ENCODE measurements around the gene TASOR. TPM values are rescaled to one million over a fixed set of nuclear protein-coding genes. Genes with fewer than 3 reads are reported as not detected.
"Not testable (repeated sequence)": the region's sequence is repeated elsewhere in the genome, so short reads cannot be mapped to it uniquely, and the experiment has no call there.

TASOR gene
- 10 to 100 TPM; 45.9 to 78.4 TPM for total RNA-seq

GRCh38 chr3:56683122-56683817 lies at the start of gene TASOR:
TSS of gene TASOR (minus strand) at chr3:56683265. CDS start at chr3:56683006, 259 bp downstream.
- no peaks in the 10 kb centered on the region for H3K36me3 ChIP-seq
- DNase-seq (ENCODE audit: low spot score) (peak; percentile 23), ATAC-seq (ENCODE audit: insufficient number of reproducible peaks, low FRiP score, low read depth) (peak; percentile 87)
- H3K4me3 ChIP-seq = peak within 1 kb of the TSS; percentile 99
- no peak for TF ChIP-seq CTCF (IDR thresholded peaks at IDR 0.05)
- H3K27ac ChIP-seq = peak within 1 kb of the TSS; percentile 92 to 99
- no peaks in the 10 kb centered on the region for H3K27me3 ChIP-seq (replicated peaks; ENCODE audit: insufficient read depth)
- peaks cover 10 to 19% of the 10 kb centered on the region in 2 donors for H3K4me1 ChIP-seq (ENCODE audit: control insufficient read depth in 1 of 2, low read depth in 2 of 2)
- no peaks in the 10 kb centered on the region for H3K9me3 ChIP-seq

GRCh38 chr3:56732109-56732508 lies 49.0 kb upstream of the TASOR start:
- Histone ChIP-seq H3K4me1 (ENCODE audit: control insufficient read depth in 1 of 2, low read depth in 2 of 2) (no peaks in the 10 kb centered on the region), H3K4me3 (no peak overlapping the region), H3K27me3 (replicated peaks; ENCODE audit: insufficient read depth) (no peaks in the 10 kb centered on the region), H3K27ac (no peak overlapping the region), H3K36me3 (peaks cover 7% of the 10 kb centered on the region), H3K9me3 (no peaks in the 10 kb centered on the region)
- DNase-seq (ENCODE audit: low spot score) = no peak
- no peak for TF ChIP-seq CTCF (IDR thresholded peaks at IDR 0.05)
- no peak for ATAC-seq (ENCODE audit: insufficient number of reproducible peaks, low FRiP score, low read depth)

- ATAC-seq (ENCODE audit: insufficient number of reproducible peaks, low FRiP score, low read depth) = no peak
- H3K27me3 ChIP-seq (replicated peaks; ENCODE audit: insufficient read depth) = no peaks in the 10 kb centered on the region
- H3K27ac ChIP-seq = no peak overlapping the region
- H3K36me3 ChIP-seq = peaks cover 7% of the 10 kb centered on the region
- no peak for TF ChIP-seq CTCF (IDR thresholded peaks at IDR 0.05)
- DNase-seq (ENCODE audit: low spot score) = no peak
- no peaks in the 10 kb centered on the region for H3K4me1 ChIP-seq (ENCODE audit: control insufficient read depth in 1 of 2, low read depth in 2 of 2)
- no peak overlapping the region for H3K4me3 ChIP-seq
- H3K9me3 ChIP-seq = no peaks in the 10 kb centered on the region
Measured at GRCh38 chr3:56725175-56725574, 42.1 kb upstream of the TASOR start.

- TF ChIP-seq CTCF (IDR thresholded peaks at IDR 0.05) = no peak
- DNase-seq (ENCODE audit: low spot score) = no peak
- Histone ChIP-seq H3K27ac (no peak overlapping the region), H3K4me1 (ENCODE audit: control insufficient read depth in 1 of 2, low read depth in 2 of 2) (no peaks in the 10 kb centered on the region), H3K27me3 (replicated peaks; ENCODE audit: insufficient read depth) (no peaks in the 10 kb centered on the region), H3K4me3 (no peak overlapping the region), H3K36me3 (peaks cover 7% of the 10 kb centered on the region), H3K9me3 (no peaks in the 10 kb centered on the region)
- ATAC-seq (ENCODE audit: insufficient number of reproducible peaks, low FRiP score, low read depth) = no peak
Measured at GRCh38 chr3:56724676-56725075, 41.6 kb upstream of the TASOR start.

GRCh38 chr3:56720849-56721248 lies 37.8 kb upstream of the TASOR start:
- Histone ChIP-seq H3K4me3 (no peak overlapping the region), H3K27me3 (replicated peaks; ENCODE audit: insufficient read depth) (no peaks in the 10 kb centered on the region), H3K36me3 (no peaks in the 10 kb centered on the region), H3K27ac (no peak overlapping the region), H3K9me3 (peaks cover 4% of the 10 kb centered on the region), H3K4me1 (ENCODE audit: control insufficient read depth in 1 of 2, low read depth in 2 of 2) (no peaks in the 10 kb centered on the region)
- ATAC-seq (ENCODE audit: insufficient number of reproducible peaks, low FRiP score, low read depth) (no peak), DNase-seq (ENCODE audit: low spot score) (no peak)
- no peak for TF ChIP-seq CTCF (IDR thresholded peaks at IDR 0.05)

GRCh38 chr3:56718809-56719208 lies 35.7 kb upstream of the TASOR start:
- not testable (repeated sequence) for H3K4me1 ChIP-seq (ENCODE audit: control insufficient read depth in 1 of 2, low read depth in 2 of 2); DNase-seq (ENCODE audit: low spot score); H3K9me3 ChIP-seq; H3K27ac ChIP-seq; H3K27me3 ChIP-seq (replicated peaks; ENCODE audit: insufficient read depth); H3K36me3 ChIP-seq; H3K4me3 ChIP-seq; ATAC-seq (ENCODE audit: insufficient number of reproducible peaks, low FRiP score, low read depth)

Data from thoracic aorta (tissue), 2 donors.